ENCODE measurements around the gene BRI3. TPM values are rescaled to one million over a fixed set of nuclear protein-coding genes. Genes with fewer than 3 reads are reported as not detected.
A peak's percentile ranks its signal among the peaks of the same experiment; 100 is the strongest.

BRI3 gene
- total and polyA plus RNA-seq, 10 of the 15 experiments (the other 5 are each of a cell fraction or from before 2014, with no cell fraction given) = 4.5 to 56.3 (median 21.5) TPM

- Histone ChIP-seq H3K9ac (ENCODE audit: control insufficient read depth, insufficient read depth, low read length) (no peak overlapping the region), H3K9me3 (replicated peaks; ENCODE audit: control insufficient read depth, insufficient read depth, low read length) (no peaks in the 10 kb centered on the region; the same call in 1 of the 3 replicates), H3K27ac (ENCODE audit: control insufficient read depth, insufficient read depth) (no peak overlapping the region), H3K27me3 (replicated peaks in 1 of 2; ENCODE audit: control insufficient read depth in 2 of 2, insufficient read depth in 2 of 2, low read length in 1 of 2) (no peaks in the 10 kb centered on the region), H3K4me2 (ENCODE audit: control insufficient read depth, insufficient read depth) (no peak overlapping the region), H3K36me3 (ENCODE audit: control insufficient read depth in 2 of 2, insufficient read depth in 2 of 2, low read length in 1 of 2) (peaks cover 0 to 14% of the 10 kb centered on the region in 2 experiments; a peak in 3 of 4 replicates), H4K20me1 (ENCODE audit: control insufficient read depth, insufficient read depth) (no peaks in the 10 kb centered on the region), H3K4me1 (ENCODE audit: control insufficient read depth, insufficient read depth, low read length) (peaks cover 13% of the 10 kb centered on the region), H3K4me3 (no peak overlapping the region), H2AFZ (ENCODE audit: control insufficient read depth, low read depth, low read length) (no peak overlapping the region), H3K79me2 (ENCODE audit: control insufficient read depth, insufficient read depth, low read length) (no peaks in the 10 kb centered on the region)
- DNase-seq (ENCODE audit: low read depth, low spot score) (no peak), FAIRE-seq (no peak), ATAC-seq (no peak)
- intact Hi-C loops (cut with micrococcal nuclease; ENCODE audit: unreplicated experiment) = no loop called here
- ChIA-PET POLR2A (no interaction called here), CTCF (no interaction called here), SMC1A (ENCODE audit: uncharacterized antibody, unreplicated experiment) (no interaction called here), RAD21 (ENCODE audit: unreplicated experiment) (no interaction called here)
- BruUV-seq (replicated peaks) = no TSS peak
- in situ Hi-C loops (cut with MboI) = no loop called here
- TF ChIP-seq, protein P1, sequence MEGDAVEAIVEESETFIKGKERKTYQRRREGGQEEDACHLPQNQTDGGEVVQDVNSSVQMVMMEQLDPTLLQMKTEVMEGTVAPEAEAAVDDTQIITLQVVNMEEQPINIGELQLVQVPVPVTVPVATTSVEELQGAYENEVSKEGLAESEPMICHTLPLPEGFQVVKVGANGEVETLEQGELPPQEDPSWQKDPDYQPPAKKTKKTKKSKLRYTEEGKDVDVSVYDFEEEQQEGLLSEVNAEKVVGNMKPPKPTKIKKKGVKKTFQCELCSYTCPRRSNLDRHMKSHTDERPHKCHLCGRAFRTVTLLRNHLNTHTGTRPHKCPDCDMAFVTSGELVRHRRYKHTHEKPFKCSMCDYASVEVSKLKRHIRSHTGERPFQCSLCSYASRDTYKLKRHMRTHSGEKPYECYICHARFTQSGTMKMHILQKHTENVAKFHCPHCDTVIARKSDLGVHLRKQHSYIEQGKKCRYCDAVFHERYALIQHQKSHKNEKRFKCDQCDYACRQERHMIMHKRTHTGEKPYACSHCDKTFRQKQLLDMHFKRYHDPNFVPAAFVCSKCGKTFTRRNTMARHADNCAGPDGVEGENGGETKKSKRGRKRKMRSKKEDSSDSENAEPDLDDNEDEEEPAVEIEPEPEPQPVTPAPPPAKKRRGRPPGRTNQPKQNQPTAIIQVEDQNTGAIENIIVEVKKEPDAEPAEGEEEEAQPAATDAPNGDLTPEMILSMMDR (IDR thresholded peaks at IDR 0.05 in 2 of 3, conservative IDR thresholded peaks at IDR 0.05 in 1 of 3; ENCODE audit: control insufficient read depth in 2 of 3, extremely low read depth in 1 of 3, insufficient read depth in 1 of 3, low read depth in 3 of 3, low read length in 3 of 3) = no peak
- TF ChIP-seq, protein P2, sequence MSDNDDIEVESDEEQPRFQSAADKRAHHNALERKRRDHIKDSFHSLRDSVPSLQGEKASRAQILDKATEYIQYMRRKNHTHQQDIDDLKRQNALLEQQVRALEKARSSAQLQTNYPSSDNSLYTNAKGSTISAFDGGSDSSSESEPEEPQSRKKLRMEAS (IDR thresholded peaks at IDR 0.05; ENCODE audit: low read depth, low read length) = no peak
- no peak for TF ChIP-seq CEBPB (IDR thresholded peaks at IDR 0.05; ENCODE audit: borderline replicate concordance in 1 of 2, low read depth in 2 of 2, low read length in 2 of 2)
- TF ChIP-seq TCF3 (IDR thresholded peaks at IDR 0.05; ENCODE audit: borderline replicate concordance, insufficient read depth, low read depth, low read length) = no peak
- TF ChIP-seq ZBTB4 (CRISPR knock-in tag; IDR thresholded peaks at IDR 0.05) = no peak
- TF ChIP-seq POLR2A (IDR thresholded peaks at IDR 0.05; ENCODE audit: low read depth, low read length) = 0 out of 2 replicates have a peak, but pooled peaks have one; percentile 15
- WGBS (ENCODE audit: insufficient coverage, insufficient replicate concordance, low lambda C conversion rate, missing lambda C conversion rate) = 96% methylated on average over 14 of the region's 14 CpGs
Measured at GRCh38 chr7:98317366-98318040, 36.0 kb downstream of the BRI3 start.

Data from GM12878 (cell line).